ENCODE measurements around the gene IP6K3.

The IP6K3 gene

DNA sequence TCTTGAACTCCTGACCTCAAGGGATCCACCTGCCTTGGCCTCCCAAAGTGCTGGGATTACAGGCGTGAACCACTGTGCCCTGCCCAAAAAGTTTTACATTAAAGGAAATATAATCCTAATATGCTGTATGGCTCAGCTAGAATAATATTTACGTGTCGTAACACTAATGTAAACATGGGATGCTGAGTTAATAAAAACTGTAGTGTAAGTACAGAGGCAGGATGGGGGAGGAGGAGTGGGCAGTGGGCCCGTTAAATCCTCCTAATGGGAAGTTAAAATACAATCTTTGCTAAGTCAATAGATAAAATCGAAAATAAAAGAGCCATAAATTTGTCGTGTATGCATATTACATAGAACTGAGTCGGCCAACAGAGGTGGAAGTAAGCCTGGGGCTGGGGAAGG lies 12.1 kb upstream of the IP6K3 start:
- ATAC-seq (no peak), DNase-seq (no peak)
- no peak overlapping the region for H3K4me3 Mint-ChIP-seq
- H3K27me3 Mint-ChIP-seq = peaks cover 3% of the 10 kb centered on the region
- H3K9me3 Mint-ChIP-seq = no peaks in the 10 kb centered on the region
- no peaks in the 10 kb centered on the region for H3K36me3 Mint-ChIP-seq (ENCODE audit: low read depth)
- H3K27ac Mint-ChIP-seq = no peak overlapping the region
- peaks cover 1% of the 10 kb centered on the region for H3K4me1 Mint-ChIP-seq

DNA sequence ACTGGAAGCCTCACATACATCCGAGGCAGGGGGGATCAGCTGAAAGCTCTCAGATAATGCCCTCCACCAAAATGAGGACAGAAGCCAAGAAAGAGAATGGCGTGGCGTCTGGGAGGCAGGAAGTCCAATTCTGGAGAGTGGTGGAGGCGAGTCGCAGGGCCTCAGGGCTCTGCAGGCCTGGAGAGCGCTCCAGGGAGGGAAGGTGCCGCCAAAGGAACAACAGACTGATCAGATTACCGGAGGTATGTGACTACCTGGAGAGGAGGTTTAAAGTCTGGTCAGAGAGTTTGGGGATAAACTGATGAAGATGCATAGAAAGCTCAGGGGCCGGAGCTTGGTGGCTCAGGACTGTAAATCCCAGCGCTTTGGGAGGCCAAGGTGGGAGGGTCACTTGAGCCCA lies 11.2 kb upstream of the IP6K3 start:
- DNase-seq = no peak
- no peak overlapping the region for H3K27ac Mint-ChIP-seq
- no peak overlapping the region for H3K4me3 Mint-ChIP-seq
- H3K4me1 Mint-ChIP-seq = peaks cover 1% of the 10 kb centered on the region
- no peaks in the 10 kb centered on the region for H3K9me3 Mint-ChIP-seq
- no peak for ATAC-seq
- H3K27me3 Mint-ChIP-seq = peaks cover 3% of the 10 kb centered on the region
- no peaks in the 10 kb centered on the region for H3K36me3 Mint-ChIP-seq (ENCODE audit: low read depth)

DNA sequence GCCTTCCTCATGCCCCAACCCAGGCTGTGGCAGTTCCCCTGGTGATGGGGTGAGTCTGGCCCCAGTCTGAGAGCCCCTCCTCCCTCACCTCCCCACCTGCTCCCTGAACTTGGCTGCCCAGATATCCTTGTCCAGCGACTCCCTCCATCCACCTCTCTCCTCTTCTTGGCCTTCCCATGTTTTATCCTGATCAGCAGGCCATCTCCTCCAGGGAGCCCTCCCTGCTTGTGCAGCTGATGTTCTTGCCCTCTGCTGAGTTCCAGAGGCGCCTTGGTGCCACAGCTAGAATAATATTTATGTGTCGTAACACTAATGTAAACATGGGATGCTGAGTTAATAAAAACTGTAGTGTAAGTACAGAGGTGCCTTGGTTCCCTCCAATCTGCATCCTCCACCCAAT lies 10.4 kb upstream of the IP6K3 start:
- Mint-ChIP-seq H3K27ac (no peak overlapping the region), H3K4me1 (peaks cover 1% of the 10 kb centered on the region), H3K9me3 (no peaks in the 10 kb centered on the region), H3K36me3 (ENCODE audit: low read depth) (no peaks in the 10 kb centered on the region), H3K4me3 (no peak overlapping the region), H3K27me3 (peaks cover 3% of the 10 kb centered on the region)
- DNase-seq (no peak), ATAC-seq (no peak)

DNA sequence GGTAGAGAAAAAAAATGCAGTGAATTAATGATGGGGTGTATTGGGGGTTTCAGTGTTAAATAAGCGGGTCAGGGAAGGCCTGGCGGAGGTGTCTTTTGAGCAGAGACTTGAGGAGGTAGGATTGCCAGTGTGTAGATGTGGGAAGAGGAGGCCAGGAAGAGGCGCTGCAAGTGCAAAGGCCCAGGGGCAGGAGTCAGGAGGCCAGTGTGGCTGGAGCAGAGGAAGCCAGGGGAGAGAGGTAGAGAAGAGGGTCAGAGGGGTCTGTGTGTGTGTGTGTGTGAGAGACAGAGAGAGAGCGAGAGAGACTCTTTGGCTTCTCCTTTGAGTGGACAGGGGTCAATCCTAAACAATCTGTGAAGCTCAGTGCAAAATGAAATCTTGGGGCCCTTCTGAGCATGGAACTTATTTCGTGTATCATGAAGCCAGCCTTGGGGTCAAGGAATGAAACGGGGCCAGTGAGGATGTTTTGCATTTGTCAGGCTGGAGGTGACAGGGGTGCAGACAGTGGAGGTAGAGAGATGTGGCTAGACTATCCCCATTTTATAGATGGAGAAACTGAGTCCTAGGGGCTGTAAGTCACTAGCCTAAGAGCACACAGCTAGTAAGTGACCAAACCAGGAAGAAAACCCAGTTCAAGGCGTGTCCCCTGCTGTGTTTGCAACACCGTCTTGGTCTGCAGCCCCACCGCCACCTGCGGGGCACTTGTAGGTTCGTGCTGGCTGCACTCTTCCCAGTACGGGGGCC lies 9.7 kb upstream of the IP6K3 start:
- DNase-seq = no peak
- ATAC-seq = no peak
- Mint-ChIP-seq H3K9me3 (no peaks in the 10 kb centered on the region), H3K36me3 (ENCODE audit: low read depth) (no peaks in the 10 kb centered on the region), H3K4me3 (no peak overlapping the region), H3K4me1 (peaks cover 1% of the 10 kb centered on the region), H3K27ac (no peak overlapping the region), H3K27me3 (peaks cover 3% of the 10 kb centered on the region)

DNA sequence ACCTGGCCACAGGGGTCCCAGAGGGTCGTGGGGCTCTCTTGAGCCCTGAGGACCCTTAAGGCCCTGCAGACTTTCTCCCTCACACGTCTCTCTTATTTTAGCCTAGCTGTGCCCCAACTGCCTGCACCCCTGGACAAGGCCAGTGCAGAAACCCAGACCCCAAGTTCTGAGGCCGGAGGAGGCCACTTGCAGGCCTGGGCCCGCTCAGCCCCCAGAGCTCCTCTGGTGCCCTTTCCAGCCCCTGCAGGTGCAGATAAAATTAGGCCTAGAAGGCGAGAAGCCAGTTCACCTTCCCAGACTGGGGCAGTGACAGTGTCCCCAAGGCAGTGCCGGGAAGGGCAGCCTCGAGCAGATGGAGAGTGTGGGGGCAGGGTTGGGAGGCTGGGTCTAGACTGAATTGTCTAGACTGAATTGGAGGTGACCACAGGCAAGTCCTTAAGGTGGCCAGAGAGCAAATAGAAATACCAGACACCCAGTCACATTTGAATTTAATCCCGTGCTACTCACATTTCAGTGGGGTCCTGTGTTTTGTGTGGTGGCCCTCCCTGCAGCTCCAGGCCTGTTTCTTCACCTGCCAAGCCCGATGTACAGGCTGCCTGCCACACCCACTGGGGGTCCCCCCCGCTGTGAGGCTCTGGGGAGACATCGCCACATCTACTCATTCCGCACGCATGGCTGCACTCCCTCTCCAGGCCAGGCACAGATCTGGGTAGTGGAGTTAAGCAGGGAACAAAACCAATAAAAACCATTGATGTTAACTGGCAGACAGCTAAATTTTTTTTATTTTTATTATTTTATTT lies 8.6 kb upstream of the IP6K3 start:
- no peaks in the 10 kb centered on the region for H3K36me3 Mint-ChIP-seq (ENCODE audit: low read depth)

DNA sequence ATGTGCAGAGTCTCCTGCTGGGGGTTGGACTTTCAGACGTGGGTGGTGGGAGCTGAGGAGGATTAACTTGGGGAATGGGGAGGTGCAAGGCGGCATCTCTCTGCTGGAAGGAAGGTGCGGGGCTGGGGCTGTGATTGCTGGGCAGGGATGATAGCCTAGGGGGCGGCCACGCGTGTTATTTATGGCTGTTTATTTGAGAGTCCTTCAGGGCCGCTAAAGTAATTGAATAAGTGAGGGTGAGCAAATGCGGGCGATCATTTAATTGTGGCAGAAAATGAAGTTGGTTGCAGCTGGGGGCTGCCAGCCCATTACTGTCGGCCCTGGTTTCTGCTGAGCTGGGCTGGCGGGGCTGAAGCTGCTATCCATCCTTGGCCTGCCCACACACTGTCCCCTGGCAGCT lies 7.5 kb upstream of the IP6K3 start:
- Mint-ChIP-seq H3K4me1 (no peaks in the 10 kb centered on the region), H3K9me3 (no peaks in the 10 kb centered on the region)
- ATAC-seq = no peak

More for the DNA sequence above, 8.6 kb upstream of the IP6K3 start:
- H3K27ac Mint-ChIP-seq = no peak overlapping the region
- no peak overlapping the region for H3K4me3 Mint-ChIP-seq
- no peak for DNase-seq
- ATAC-seq = no peak
- H3K4me1 Mint-ChIP-seq = peaks cover under 1% of the 10 kb centered on the region
- peaks cover 5% of the 10 kb centered on the region for H3K27me3 Mint-ChIP-seq
- H3K9me3 Mint-ChIP-seq = no peaks in the 10 kb centered on the region

DNA sequence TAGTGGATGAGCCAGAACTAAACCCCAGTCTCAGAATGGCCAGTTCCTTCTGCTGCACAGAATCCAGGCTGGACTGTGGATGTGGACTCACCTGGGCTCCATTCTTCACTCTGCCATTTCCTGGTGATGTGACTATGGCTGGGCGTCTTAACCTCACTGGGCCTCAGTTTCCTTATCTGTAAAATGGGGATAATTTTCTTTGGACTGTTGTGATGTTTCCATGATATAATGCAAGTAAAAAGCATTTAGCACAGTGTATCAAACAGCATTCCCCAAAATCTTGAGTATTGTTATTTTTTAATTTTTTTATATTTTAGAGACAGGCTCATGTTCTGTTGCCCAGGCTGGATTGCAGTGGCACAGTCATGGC lies 5.9 kb upstream of the IP6K3 start:
- DNase-seq (no peak), ATAC-seq (no peak)
- no peaks in the 10 kb centered on the region for H3K4me1 Mint-ChIP-seq
- no peak overlapping the region for H3K27ac Mint-ChIP-seq
- peaks cover 5% of the 10 kb centered on the region for H3K27me3 Mint-ChIP-seq
- no peak overlapping the region for H3K4me3 Mint-ChIP-seq
- no peaks in the 10 kb centered on the region for H3K9me3 Mint-ChIP-seq
- H3K36me3 Mint-ChIP-seq (ENCODE audit: low read depth) = no peaks in the 10 kb centered on the region

More for the DNA sequence above, 7.5 kb upstream of the IP6K3 start:
- Mint-ChIP-seq H3K36me3 (ENCODE audit: low read depth) (no peaks in the 10 kb centered on the region), H3K4me3 (no peak overlapping the region), H3K27me3 (peaks cover 5% of the 10 kb centered on the region), H3K27ac (no peak overlapping the region)
- no peak for DNase-seq

DNA sequence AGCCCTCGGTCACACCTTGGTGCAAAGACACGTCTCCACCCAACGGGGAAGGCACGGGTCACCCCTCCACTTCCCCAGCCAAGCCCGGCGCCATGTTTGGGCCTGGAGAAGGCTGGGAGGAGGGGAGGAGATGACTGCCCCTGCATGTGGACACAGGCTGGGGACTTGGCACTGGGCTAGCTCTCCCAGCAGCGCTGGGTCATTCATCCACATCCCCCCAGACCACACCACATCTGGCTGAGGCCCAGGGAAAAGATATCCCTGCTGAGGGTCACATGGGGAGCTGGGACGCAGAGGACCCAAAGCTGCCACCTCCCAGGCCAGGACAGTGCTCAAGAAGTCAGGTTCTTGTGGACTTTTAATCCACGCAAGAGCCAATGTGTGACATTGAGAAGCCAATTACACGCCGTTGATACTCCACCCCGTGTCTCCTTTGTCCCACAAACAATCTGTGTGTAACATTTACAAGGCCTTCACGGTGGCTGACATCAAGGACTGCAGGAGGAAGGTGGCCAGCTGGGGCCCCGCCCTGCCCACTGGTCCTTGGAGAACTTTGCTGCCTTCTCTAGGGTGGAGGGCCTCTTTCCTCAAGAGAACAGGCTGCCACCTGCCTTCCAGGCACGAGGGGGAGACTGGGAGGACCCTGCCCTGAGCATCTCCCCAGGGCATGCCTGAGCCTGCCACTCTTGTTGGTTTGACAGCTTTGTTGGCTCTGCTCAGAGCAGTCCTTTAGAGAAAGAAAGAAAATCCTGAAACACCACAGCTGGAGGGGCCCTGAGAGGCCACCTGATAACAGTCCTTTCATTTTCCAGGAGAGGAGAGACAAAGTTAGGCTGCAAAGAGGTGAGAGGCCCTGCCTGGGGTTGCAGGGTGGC lies 5.3 kb upstream of the IP6K3 start:
- no peaks in the 10 kb centered on the region for H3K9me3 Mint-ChIP-seq
- H3K27ac Mint-ChIP-seq = no peak overlapping the region
- no peak overlapping the region for H3K4me3 Mint-ChIP-seq
- ATAC-seq (no peak), DNase-seq (no peak)
- H3K4me1 Mint-ChIP-seq = no peaks in the 10 kb centered on the region
- H3K27me3 Mint-ChIP-seq = peaks cover 4% of the 10 kb centered on the region
- no peaks in the 10 kb centered on the region for H3K36me3 Mint-ChIP-seq (ENCODE audit: low read depth)

DNA sequence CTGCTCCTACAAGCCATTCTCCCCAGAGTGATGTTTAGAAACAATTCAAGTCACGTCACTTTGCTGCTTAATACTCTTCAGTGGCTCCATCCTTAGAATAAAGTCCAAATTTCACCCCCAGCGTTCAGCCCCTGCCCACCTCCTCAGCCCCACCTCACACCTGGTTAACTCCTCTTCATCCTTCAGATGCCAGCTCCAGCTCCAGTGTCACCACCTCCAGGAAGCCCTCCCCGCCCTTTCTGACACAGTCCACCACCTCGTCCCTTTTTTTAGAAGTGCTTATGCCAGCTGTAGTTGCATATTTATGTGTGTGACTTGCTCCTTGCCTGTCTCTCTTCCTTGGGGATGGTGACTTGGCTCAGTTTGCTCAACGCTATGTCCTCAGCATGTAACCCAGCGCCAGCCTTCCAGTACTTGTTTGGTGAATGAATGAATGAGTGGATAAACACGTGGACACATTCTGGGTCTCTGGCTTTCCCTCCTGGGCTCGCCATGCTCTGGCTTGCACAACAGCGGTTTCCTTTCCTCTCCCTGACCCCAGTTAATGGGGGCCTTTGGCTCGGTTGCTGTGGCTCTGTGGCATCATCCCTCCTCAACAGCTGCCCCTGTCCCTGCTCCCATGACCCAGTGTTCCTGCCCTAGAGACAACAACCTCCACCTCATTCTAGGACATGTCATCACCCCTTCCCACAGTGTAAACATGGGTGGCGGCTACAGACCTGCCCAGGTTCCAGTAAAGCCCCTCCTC lies 3.7 kb upstream of the IP6K3 start:
- ATAC-seq (no peak), DNase-seq (no peak)
- Mint-ChIP-seq H3K9me3 (no peaks in the 10 kb centered on the region), H3K27me3 (peaks cover 4% of the 10 kb centered on the region), H3K4me1 (no peaks in the 10 kb centered on the region), H3K4me3 (no peak overlapping the region), H3K27ac (no peak overlapping the region), H3K36me3 (ENCODE audit: low read depth) (no peaks in the 10 kb centered on the region)

DNA sequence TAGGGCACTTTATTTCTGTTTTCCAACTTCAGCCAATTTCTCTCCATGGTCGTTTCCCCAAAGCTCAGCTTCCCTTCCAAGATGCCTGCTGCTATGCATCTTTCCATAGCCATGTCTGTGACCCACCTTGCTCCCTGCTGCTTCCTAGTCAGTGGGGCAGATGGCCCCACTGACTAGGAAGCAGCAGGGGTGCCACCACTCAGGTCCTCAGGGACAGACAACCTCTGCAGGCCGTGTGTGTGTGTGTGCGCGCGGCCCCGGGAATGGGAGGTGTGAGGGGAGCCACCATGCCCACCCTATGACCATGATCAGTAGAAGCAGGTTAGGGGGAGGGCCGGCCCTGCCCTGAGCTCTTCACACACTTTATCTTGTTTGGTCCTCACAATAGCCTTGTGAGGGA lies 2.7 kb upstream of the IP6K3 start:
- DNase-seq (no peak), ATAC-seq (no peak)
- Mint-ChIP-seq H3K27ac (no peak overlapping the region), H3K27me3 (peaks cover 4% of the 10 kb centered on the region), H3K4me1 (no peaks in the 10 kb centered on the region), H3K4me3 (no peak overlapping the region), H3K36me3 (ENCODE audit: low read depth) (no peaks in the 10 kb centered on the region), H3K9me3 (no peaks in the 10 kb centered on the region)

DNA sequence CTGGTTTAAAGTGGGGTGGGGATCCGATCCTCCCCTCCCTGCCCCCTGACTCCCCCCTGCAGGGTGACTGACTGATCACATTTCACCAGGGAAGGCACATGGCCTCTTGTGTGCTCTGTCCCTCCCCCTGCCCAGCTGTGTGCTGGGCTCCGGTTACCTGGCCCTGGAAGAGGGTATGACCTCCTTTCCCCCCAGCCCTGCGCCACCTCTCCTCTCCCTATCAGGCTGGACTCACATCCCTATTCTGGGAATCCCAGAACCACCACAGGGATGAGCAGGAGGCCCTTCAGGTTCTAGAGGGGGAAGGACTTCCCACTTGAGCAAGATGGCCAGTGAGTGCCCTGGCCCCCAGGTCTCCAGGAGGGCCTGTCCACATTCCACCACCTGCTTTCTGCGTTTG lies 2.1 kb upstream of the IP6K3 start:
- ATAC-seq (no peak), DNase-seq (no peak)
- Mint-ChIP-seq H3K4me3 (no peak overlapping the region), H3K27me3 (peaks cover 6% of the 10 kb centered on the region), H3K9me3 (no peaks in the 10 kb centered on the region), H3K4me1 (peaks cover 2% of the 10 kb centered on the region), H3K27ac (no peak overlapping the region), H3K36me3 (ENCODE audit: low read depth) (no peaks in the 10 kb centered on the region)

DNA sequence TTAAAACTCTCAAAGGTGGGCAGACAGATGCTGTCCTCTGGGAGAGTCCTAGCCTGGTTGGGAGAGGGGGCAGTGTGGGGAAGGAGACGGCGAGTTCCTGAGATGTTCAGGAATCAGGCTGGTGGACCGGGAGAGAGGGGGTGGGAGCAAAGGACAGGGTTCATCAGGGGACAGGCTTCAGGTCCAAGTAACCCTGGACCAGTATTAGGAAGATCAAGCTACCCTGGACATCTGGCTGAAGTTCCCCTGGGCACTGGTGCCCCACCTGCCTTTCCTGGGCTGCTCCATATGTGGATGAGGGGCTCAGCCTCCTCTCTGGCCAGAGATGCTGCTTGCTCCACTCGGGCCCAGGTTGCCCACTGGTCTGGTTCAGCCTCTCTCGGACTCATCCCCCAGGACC lies 1.1 kb upstream of the IP6K3 start:
- H3K4me1 Mint-ChIP-seq = peaks cover 2% of the 10 kb centered on the region
- H3K36me3 Mint-ChIP-seq (ENCODE audit: low read depth) = no peaks in the 10 kb centered on the region
- no peak overlapping the region for H3K4me3 Mint-ChIP-seq
- H3K9me3 Mint-ChIP-seq = no peaks in the 10 kb centered on the region
- no peak for DNase-seq
- no peak overlapping the region for H3K27ac Mint-ChIP-seq
- H3K27me3 Mint-ChIP-seq = peaks cover 10% of the 10 kb centered on the region
- ATAC-seq = no peak

DNA sequence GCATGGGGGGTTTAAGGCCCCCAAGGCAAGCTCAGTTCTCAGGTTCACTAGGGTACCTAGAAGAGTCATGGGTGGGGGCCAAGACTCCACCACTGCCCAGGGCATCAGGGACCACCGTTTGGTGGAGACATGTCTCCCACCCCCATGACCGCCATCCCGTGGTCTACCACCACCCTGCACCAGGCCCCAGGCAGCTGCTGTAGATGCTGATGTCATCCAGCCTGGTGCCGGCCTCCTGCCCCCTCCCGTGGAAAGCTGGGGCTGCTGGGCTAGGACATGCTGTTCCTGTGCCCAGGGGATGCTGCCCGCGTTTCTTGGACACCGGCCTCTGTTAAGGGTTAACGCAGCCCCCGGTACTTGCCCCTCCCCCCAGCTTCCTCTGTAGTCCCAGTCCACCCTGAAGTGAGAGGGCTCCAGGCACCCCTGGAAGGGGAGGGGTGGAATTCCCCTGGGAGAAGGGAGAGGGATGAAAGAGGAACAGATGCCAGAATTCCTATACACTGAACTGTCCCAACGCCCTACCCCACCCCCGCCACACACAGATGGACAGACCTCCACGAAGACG lies 587 bp downstream of the IP6K3 start:
- ATAC-seq (no peak), DNase-seq (no peak)
- no peaks in the 10 kb centered on the region for H3K9me3 Mint-ChIP-seq
- no peak overlapping the region for H3K27ac Mint-ChIP-seq
- H3K27me3 Mint-ChIP-seq = peaks cover 13% of the 10 kb centered on the region
- no peak overlapping the region for H3K4me3 Mint-ChIP-seq
- no peaks in the 10 kb centered on the region for H3K36me3 Mint-ChIP-seq (ENCODE audit: low read depth)
- H3K4me1 Mint-ChIP-seq = peaks cover 2% of the 10 kb centered on the region

DNA sequence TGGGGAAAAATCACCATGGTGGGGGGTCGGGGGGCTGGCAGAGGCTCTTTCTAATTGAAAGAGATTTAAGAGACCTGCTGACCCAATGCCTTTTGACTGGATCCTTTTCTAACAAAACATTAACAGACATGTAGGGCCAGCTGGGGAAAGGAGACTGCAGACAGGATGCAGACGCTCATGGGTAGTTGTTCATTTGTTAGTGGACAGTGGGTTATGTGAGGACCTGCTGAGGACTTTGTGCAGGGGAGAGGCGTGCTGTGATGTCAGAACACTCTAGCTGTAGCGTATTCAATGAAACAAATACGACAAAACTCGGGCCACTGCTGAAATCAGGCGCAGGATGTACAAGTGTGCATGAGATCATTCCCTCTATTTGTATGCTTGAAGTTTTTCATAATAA lies 1.2 kb downstream of the IP6K3 start:
- Mint-ChIP-seq H3K36me3 (ENCODE audit: low read depth) (no peaks in the 10 kb centered on the region), H3K4me3 (no peak overlapping the region), H3K4me1 (peaks cover 2% of the 10 kb centered on the region), H3K27me3 (peaks cover 11% of the 10 kb centered on the region), H3K27ac (no peak overlapping the region), H3K9me3 (no peaks in the 10 kb centered on the region)
- DNase-seq (no peak), ATAC-seq (no peak)
